Measurements from ENCODE around the gene MMP8.

MMP8 gene

DNA sequence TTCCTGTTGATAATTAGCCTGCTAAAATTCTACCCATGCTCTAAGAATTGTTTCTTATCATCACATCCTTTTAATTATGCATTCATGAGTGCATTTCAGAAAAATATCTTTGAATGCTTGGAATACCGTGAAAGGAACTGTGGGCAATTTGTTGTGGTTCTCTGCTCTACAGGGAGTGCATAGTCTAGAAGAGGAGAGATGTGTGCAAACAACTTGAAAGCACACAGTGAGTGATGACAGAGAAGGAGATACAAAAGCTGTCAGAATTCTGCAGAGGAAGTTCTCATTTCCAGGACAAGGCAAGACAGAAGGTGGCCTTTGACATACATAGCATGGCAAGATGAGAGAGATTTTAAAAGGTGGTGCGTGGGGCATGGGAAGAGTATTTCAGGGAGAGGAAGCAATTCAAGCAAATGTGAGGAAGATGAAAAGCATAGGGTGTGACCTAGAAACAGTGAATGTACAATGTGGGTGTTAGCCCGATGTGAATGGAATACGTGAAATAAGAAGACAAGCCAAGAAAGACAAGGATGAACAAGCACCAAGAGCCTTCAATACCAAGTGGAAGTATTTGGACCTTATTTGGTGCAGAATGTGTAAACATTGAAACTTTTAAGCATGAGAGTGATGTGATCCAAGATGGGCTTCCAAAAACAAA is 5.0 kb downstream of the MMP8 start:
- no peak for DNase-seq

DNA sequence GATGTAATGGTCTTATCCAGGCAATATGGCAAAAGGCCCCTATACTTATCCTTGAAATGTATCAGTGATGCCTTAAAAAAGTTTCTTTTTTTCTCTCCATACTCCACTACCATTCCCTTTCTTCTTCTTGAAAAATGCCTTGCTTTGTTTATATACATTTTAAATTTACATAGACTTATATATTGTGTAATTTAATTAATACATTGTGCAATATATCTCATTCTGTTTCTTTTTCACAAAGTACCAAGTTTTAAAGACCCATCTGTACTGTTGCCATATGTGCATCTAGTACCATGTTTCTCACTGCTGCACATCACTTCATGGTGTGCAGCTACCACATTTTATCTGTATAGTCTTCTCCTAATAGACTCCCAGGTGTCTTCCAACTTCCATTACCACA is 7.5 kb downstream of the MMP8 start:
- no peak for DNase-seq

DNA sequence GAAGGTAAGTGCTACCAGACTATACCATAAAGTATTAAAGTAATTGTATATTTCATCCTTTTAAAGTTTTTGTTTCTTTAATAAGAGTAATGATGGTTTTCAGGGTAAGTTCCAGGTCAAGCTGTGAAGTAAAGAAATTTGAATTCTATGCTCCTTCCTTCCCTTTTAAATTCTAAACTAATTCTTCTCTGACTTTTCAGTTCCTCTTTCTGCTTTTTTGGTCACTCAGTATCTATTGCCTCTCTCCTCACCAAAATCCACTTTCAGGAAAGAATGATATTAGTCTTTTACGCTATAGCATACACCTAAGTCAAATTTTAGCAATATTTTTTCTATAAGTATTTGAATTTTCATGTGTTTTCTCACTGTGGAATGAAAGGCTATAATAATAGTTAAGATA is 8.2 kb downstream of the MMP8 start:
- DNase-seq, result peak; percentile 22

- DNase-seq, result peak; percentile 91
These were observed 12.6 kb downstream of the MMP8 start for GRCh38 chr11:102712137-102712536.

GRCh38 chr11:102709201-102709945 is 15.4 kb downstream of the MMP8 start:
- DNase-seq, result peak; percentile 93

GRCh38 chr11:102708654-102709053 is 16.1 kb downstream of the MMP8 start:
- no peak for DNase-seq

DNA sequence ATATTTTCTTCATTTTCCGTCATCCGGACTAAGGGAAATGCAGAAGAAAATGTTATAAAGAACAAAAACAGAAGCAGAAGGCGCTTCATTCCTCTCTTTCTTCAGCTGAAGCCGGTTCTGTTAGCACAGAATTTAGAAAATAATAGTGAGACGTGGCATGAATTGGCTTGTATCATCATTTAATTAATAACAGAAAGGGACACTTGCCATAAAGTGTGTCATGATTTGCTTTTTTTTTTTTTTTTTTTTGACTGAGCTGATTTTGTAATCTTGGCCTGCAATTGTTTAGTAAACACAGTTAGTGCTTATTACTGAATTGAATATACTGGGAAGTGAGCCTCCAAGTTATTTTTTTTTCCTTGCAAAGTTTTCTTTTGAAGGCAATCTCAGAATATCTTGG is 19.1 kb downstream of the MMP8 start, which contains the start of gene MMP27:
Gene MMP27 (minus strand): TSS at position 144 of the 400 bp plus-strand sequence. CDS start 55 bp downstream, at position 89.
- no peak for DNase-seq

DNA sequence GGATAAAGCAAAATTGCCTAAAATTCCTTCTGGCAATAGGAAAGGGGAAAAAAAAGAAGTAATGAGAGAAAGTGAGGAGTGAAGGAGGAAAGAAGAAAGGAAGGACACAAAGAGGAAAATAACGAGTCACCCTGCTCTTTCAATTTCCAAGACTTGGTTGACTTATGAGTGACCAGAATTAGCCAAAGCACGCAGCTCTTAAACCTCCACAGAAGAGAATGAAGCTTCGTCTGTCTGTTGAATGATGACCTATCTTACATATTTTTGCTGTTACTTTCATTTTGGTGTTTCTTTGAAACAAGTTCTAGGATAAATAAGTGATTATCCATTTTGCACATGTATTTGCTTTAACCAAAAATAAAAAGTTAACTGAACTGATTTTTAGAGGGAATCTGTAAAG is 19.9 kb downstream of the MMP8 start:
- no peak for DNase-seq

DNA sequence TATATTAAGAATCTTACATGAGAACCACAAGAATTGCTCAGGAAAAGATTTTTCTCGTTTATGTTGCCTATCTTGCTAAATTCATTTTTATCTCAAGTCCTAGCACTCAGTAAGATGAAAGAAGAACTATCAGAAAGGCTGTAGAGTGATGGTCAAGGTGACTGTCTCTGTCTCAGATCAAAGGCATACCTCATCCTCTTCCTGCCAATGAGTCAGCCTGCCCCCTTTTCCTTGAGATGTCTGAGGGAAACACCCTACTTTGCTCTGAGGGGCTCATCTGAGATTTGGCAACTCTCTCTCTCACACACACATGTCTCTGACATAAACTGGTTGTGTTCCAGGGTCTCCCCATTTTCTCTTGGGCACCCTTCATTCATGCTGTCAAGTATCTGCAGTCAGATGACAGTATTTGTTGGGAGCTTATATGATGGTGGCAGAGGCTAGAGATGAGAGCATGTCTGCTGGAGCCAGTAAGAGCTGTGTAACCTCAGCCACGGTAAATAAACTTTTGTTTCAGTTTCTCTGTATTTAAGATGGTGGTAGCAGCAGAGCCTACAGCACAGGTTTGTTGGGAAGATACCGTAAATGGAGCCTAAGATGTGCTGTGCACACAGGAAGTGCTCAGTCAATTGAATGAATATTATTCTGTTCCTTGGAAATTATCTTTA is 20.8 kb downstream of the MMP8 start:
- DNase-seq, result no peak

GRCh38 chr11:102695201-102695600 is 29.6 kb downstream of the MMP8 start:
- no peak for DNase-seq

DNA sequence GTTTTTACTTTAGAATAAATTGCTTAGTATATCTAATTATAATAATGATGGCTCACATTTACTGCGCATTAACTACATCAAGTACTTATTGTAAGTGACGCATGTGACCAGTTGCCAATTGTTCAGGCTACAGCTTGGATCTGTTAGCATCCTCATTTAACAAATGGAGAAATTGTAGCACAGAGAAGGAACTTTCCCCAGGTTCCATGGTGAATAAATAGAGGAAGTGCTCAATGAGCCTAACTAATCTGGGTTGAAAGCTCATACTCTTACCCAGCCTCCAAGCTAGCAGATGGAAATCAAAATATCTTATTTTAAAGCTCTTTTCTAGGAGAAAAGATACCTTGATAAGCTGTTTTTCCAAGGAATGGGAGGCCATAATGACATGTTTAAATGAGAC is 39.0 kb downstream of the MMP8 start:
- peak; percentile 69 for DNase-seq

- DNase-seq, result no peak
These were observed 39.4 kb downstream of the MMP8 start for GRCh38 chr11:102685338-102685737.

- no peak for DNase-seq
These were observed 41.5 kb downstream of the MMP8 start for GRCh38 chr11:102683277-102683676.

GRCh38 chr11:102680945-102681344 is 43.8 kb downstream of the MMP8 start:
- DNase-seq, result peak; percentile 97

- DNase-seq, result no peak
These were observed 46.7 kb downstream of the MMP8 start for GRCh38 chr11:102678022-102678421.

DNA sequence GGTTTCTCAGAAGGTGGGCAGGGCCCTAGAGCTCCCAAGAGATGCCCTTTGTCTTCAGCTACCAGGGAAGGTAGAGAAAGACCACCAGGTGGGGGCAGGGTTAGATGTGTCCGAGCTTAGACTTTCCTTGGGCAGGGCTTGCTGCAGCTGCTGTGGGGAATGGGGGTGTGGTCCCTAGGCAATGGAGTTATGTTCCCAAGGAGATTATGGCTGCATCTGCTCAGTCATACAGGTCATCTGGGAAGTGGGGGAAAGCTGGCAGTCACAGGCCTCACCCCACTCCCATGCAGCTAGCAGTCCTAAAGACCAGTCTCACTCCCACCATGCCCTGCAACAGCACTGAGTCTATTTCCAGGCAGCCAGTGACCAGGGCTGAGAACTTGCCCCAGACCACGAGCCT is 48.7 kb downstream of the MMP8 start:
- no peak for DNase-seq

DNA sequence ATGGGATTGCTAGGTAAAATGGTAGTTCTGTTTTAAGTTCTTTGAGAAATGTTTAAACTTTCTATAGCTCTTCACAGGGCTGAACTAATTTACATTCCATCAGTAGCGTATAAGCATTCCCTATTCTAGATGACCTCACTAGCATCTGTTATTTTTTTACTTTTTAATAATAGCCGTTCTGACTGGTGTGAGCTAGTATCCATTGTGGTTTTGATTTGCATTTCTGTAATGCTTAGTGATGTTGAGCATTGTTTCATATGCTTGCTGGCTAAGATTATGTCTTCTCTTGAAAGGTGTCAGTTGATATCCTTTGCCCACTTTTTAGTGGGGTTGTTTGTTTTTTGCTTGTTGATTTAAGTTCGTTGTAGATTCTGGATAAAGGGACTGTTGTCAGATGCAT is 55.1 kb downstream of the MMP8 start:
- DNase-seq, result no peak

DNA sequence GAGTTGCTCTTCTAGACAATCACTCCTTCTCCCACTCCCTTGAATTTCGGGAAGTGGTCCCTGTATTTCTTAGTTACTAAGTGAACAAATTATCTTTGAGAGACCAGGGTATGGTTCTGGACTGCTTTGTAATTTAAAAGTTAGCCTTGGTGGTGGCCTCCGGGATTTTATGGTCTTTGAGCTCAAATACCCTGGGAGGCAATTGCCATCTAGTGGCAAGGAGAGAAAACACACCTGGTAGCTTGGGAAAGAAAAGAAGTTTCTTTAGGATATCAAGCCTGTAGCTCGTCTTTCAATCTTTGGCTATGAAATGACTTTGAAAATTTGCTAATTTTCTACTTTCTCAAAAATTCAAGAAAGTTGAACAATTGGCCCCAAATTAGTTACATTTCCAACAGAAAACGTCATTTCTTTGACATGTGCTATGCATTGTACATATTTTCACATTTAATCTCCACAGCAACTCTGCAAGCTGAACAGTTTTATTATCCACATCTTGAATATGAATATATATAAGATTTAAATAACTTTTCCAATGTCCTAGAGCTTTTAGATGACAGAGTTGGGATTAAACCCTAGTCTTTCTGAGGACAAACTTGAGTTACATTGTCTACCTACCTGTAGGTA is 58.3 kb downstream of the MMP8 start:
- peak; percentile 57 for DNase-seq

- no peak for DNase-seq
These were observed 60.6 kb downstream of the MMP8 start for GRCh38 chr11:102664001-102664752.

GRCh38 chr11:102662607-102663006 is 62.1 kb downstream of the MMP8 start:
- DNase-seq, result no peak

All from inflammatory macrophage treated with lipopolysaccharide for 4 hours (primary cell).